Skin epidermis (tissue), 12 donors: ENCODE results near the gene PRKG1.

Experiments
- H3K27ac ChIP-seq, 21 experiments: fragments of 200-600 bp; sonication (generic) in 11 of 21; one replicate each; pipeline ENCODE4 v1.5.0; 2020; ENCODE audit warnings: mild to moderate bottlenecking in 3 of 21, inconsistent platforms in 2 of 21, moderate library complexity in 2 of 21
- H3K4me3 ChIP-seq, 7 experiments: fragments of 200-600 bp; sonication (generic) in 2 of 7; one replicate each; pipeline ENCODE4 v1.5.0; 2020; ENCODE audit warnings: inconsistent platforms in 2 of 7, mild to moderate bottlenecking in 2 of 7, moderate library complexity in 1 of 7

The PRKG1 gene

DNA sequence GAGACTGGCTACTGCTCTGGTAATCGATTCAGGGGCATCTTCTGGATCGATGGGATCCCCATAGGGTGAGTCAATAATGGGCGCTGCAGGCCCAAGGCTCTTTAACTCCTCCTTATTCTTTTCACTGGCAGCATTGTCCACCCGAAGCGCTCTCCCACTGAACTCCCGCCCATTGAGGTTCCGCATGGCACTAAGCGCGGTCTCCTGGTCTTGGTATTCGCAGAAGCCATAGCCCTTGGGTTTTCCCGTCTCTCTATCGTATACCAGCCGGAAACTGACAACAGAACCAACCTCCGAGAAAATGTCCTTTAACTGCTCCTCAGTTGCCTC lies 624.8 kb downstream of the PRKG1 start:
- H3K4me3 ChIP-seq: peak overlapping the region; percentile 60 to 91 (median 73)
- H3K27ac ChIP-seq: peak overlapping the region; percentile 77 to 100 (median 97)

DNA sequence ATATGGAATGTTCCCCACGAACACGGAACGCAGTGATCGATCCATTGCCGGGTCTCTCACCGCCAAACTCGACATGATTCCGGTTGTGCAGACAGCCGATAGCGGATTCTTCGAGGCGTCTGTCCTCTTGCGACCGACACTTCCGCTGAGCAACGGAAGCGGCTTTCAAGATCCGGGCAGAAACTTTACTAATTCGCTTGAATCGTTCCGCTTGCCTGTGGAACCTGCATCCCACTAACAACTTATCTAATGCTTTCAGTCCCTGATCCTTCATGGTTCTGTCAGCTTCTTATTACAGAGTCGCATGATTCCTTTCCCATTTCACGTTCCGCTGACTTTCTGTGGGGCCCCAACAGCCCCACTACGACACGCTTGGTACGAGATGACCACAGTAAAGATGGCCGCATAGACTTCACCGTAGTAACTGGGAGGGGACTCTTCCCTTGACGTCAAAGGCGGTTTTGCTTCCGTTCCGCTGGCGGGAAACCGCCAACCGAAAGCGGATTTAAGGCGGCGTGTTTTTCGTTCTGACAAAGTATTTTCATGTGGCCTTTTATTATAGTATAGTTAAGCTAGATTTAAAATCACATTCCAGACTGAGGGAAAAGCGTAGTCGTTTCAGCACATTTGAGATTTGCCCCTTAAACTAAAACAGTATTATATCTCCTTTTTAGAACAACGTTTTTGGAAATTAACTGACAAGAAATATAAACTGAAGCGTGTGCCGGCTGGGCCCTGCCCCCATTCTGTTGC lies 625.4 kb downstream of the PRKG1 start, which contains the start of gene CSTF2T:
Gene CSTF2T, minus strand, starts transcription at position 121 of the 753 bp plus-strand sequence. Its CDS starts 46 bp downstream, at position 75.
- Histone ChIP-seq H3K27ac (peak within 1 kb of the TSS; percentile 77 to 100 (median 97)), H3K4me3 (peak within 1 kb of the TSS; percentile 60 to 91 (median 73))

DNA sequence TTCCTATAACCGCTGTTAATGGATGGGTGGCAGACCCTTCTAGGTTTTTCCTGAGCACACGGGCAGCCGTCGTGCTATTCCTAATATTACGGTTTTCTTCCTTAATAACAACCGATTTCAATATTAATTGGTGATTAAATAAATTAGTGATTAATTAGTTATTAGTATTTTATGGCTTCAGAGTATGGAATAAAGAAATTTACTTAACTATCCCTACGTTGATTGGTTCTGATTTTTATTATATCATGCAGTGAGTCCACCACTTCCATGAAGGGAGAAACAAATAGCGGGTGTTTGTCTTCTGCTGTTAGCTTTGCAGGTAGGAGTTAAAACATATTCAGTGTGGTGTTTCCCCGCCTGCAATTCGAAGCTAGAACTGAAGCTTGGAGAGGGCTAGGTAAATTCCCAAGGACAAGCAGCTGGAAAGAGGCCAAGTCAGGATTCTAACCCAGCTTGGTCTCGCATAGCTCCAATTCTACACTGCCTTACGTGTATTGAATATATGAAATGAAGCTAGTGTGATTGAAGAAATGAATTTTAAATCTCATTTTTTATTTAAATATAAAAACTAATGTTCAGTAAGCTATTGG lies 626.0 kb downstream of the PRKG1 start:
- Histone ChIP-seq H3K27ac (peak overlapping the region in 20 of 21 experiments; percentile 82 to 100 (median 98)), H3K4me3 (peak overlapping the region; percentile 60 to 91 (median 73))

DNA sequence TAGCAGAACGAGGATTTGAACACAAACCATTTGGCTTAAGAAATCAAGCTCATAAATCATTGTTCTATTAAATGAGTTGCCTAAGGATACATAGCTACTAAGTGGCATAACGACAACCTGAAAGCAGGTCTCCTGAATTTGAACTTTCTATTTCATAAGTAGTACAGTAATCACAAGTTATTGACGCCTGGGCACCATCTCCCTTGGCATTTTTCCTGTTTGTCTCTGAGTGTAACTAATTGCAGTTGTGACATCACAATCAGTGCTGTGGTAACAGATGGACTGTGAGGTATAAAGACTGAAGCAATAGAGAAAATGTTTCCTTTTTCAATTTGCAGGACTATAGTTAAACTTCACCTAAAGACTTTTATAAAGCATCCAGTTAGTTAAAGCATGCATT lies 631.5 kb downstream of the PRKG1 start:
- Histone ChIP-seq H3K4me3 (no peak overlapping the region), H3K27ac (no peak overlapping the region)

DNA sequence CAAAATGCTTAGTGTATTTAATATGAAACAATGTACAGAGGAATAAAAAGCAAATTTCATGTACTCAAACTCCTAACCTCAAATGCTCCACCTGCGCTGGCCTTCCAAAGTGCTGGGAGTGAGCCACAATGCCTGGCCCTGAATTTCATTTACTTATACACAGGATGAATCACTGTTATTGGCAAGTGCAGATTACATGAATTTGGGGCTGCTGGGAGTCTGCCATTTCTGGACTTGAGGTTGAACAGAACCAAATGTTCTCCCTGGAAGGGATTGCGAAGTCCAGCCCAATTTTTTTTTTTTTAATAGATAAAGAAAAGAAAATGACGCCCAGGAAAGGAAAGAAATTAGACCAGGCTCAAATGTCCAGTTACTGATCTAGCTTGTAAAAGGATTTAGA lies 631.9 kb downstream of the PRKG1 start:
- H3K27ac ChIP-seq: peak overlapping the region in 1 of 21 experiments; percentile 34
- no peak overlapping the region for H3K4me3 ChIP-seq

DNA sequence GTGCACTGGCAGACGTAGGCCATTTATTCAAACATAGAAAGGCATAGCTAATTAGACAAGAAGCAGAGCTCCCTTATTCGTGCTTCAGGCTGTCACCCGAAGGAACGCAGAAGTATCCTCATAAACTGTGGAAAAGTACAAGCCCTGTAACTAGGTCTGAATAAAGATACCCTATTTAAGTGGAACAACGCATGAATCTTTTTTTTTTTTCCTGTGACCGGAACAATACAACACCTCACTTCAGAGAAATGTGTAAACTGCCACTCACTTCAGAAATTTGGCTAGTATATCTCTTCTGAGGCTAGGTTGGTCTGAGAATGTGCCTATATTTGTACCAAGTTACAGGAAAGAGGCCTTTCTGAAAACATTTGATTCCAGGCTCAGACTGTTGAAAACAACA lies 633.1 kb downstream of the PRKG1 start:
- H3K4me3 ChIP-seq: no peak overlapping the region
- peak overlapping the region in 1 of 21 experiments; percentile 40 for H3K27ac ChIP-seq

DNA sequence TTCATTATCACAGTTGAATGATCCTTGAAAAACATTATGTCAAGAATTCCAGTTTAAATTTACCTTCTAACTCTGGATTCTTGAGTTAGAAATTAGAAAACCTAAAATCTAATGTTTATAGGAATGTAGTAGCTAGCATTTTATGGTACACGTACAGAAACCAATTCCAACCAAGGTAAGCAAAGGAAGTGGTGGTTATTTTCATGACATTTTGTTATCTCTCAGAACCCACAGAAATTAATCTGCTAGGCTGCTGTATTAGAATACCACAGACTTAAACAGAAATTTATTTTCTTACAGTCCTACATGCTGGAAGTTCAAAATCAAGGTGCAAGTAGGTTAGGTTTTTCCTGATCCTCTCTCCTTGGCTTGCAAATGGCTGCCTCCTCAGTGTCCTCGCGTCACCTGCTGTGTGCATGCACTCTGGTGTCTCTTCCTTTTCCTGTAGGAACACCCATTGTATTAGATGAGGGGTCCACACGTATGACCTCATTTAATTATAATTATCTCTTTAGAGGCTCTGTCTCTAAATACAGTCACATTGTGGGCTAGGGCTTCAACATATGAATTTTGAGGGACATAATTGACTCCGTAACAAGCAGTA lies 633.6 kb downstream of the PRKG1 start:
- Histone ChIP-seq H3K27ac (peak overlapping the region in 1 of 21 experiments; percentile 40), H3K4me3 (no peak overlapping the region)

DNA sequence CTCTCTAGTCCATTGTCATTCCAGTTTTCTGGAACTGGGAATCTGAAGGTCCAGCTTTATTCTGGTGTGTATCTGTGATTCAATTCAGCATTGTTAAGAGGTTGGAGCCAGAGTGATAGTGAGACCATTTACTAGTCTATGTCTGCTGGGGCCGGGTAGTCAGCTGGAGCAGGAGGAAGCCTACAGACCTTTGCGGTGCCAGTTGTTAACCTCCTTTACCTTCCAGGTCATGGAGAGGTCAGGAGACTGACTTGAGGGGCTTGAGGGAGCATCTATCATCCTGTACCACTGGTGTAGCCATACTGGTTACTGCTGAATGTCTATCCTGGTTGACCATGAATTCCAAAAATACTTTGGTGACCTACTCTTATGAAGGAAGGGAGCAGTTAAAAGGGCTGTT lies 634.3 kb downstream of the PRKG1 start:
- Histone ChIP-seq H3K4me3 (no peak overlapping the region), H3K27ac (no peak overlapping the region)

DNA sequence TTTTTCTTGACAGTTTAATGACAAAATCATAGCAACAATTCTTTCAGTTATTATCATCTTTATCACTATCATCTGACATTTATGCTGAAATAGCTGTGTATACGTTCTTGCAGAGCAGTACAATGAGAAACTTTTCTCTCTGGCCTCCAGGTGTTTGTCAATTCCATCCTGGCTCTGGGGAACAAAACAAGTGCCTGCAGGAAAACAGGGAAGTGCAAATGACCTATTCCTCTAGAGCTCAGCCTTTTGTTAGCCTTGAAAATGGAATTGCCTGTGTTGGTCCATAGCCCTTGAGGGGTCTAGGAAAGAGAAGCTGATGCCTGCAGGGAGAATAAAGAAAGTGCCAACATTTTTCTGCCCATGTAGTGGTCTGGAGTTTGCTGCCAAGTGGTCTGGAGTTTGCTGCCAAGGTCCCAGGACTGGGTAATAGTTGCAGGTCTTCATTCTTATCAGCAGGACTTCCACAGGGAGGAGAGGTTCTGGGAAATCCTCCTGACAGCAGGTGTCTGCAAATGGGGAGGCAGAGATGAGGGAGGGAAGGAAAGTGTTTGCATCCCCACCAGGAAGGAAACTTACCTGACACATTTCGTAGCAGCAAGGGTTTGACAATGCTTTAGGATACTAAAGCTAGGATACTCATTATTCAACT lies 635.2 kb downstream of the PRKG1 start:
- H3K4me3 ChIP-seq: no peak overlapping the region
- H3K27ac ChIP-seq: no peak overlapping the region

DNA sequence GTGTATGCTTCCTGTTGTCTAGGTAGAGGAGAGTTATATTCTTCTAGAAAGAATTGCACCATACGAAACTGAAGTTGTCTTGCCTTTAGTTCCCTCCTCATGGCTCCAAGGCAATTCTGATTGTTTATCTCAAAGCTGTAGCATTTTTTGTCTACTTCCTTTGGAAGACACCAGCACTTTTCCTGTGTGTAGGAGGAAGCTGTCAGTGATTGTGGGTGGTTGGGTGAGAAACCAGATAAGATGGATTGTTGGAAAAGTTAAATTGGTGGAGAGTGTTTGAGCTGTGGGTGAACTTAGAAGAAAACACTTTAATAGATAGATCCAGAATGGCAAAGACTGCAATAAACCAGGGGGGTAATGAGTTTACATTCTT lies 637.2 kb downstream of the PRKG1 start:
- no peak overlapping the region for H3K4me3 ChIP-seq
- H3K27ac ChIP-seq: no peak overlapping the region

DNA sequence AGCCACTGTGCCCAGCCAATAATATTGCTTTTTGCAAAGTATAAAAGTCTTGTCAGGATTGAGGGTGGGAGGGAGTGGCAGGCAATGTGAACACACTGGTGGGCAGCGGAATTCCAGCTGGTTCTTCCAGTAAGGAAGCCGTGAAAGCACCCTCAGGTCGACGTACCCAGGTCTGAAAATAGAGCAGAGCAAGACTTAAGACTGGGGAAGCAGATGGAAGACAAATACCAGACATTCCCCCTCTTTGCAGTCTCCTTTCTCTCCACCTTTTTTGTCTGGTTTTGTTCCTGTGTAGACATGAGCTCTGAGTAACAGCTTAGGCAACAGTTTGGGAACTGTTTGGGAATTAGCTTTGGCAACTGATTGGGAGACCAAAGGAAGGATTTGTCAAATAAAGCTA lies 642.7 kb downstream of the PRKG1 start:
- Histone ChIP-seq H3K27ac (no peak overlapping the region), H3K4me3 (no peak overlapping the region)

DNA sequence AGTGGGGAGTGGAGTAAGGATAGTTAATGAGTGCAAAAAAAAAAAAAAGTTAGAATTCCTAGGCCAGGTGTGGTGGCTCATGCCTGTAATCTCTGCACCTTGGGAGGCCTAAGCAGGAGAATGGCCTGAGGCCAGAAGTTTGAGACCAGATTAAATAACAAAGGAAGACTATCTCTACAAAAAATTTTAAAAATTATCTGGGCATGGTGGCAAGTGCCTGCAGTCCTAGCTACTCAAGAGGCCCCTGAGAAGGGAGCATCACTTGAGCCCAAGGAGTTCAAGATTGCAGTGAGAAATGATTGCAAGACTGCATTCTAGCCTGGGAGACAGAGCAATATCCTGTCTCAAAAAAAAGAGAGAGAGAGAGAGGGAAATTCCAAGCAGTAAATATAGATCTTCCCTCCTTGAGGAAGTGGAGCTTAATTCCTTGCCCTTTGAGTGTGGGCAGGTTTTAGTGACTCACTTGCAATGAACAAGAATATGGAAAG lies 644.6 kb downstream of the PRKG1 start:
- Histone ChIP-seq H3K4me3 (no peak overlapping the region), H3K27ac (no peak overlapping the region)

DNA sequence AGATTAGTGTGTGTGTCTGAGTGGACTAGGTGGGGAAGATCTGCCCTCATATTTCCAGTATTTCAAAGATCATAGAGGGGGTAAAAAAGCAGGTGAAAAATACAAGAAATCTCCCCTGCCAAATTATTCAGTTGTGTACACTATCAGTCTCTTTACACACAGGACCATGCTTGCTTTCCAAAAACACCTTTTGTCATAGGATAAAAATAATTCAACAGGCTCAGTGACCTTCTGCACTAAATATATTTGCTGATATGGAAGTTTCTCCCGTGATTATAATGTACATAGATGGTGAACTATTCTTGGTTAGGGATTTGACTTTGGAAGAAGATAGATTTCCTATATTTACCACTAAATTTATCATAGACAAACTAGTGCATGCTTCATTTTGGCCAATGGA lies 649.8 kb downstream of the PRKG1 start:
- H3K4me3 ChIP-seq: no peak overlapping the region
- no peak overlapping the region for H3K27ac ChIP-seq

DNA sequence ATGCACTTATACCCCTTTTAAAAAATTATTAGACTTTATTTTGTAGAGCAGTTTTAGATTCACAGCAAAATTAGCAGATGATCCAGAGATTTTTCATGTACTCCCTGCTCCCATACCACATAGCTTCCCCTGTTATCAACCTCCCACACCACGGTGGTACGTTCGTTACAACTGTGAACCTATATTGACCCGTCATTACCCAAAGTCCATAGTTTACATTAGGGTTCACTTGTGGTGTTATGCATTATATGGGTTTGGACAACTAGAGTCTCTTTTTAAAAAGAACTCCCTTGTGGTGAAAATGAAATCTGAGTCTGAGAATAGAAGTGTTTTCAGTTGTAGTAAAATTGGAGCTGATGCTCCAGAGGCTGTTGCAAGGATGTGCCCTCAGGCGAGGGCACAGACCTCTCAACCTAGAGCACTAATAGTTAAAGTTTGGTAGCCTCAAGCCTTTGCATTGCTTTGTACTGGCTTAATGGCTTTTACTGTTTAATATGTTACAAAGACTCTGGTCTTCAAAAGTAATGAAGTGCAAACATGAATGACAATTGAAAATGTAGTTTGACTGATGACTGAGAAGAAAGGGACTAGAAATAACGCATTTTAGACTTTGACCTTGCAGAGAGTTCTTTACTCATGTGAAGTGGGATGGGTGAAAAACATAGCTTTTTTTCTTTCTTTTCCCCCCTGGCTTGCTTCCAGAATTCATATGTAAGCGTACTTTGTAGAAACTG lies 655.7 kb downstream of the PRKG1 start:
- Histone ChIP-seq H3K27ac (no peak overlapping the region), H3K4me3 (no peak overlapping the region)

DNA sequence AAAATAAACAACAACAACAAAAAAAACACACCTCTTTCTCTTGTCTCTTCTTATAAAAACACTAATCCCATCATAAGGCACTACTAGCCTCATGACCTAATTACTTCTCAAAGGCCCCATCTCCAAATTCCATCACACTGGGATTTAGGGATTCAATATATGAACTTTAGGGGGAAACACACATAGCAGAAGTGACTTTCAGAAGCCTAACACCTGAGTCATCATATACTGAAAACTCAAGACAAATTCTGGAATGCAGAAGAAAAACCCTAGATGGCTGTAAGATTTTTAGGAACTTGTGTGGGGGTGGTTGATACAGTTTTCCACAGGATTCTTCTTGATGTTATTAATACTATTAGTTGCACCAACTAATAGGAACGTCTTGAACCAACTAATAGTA lies 658.8 kb downstream of the PRKG1 start:
- Histone ChIP-seq H3K4me3 (no peak overlapping the region), H3K27ac (no peak overlapping the region)

DNA sequence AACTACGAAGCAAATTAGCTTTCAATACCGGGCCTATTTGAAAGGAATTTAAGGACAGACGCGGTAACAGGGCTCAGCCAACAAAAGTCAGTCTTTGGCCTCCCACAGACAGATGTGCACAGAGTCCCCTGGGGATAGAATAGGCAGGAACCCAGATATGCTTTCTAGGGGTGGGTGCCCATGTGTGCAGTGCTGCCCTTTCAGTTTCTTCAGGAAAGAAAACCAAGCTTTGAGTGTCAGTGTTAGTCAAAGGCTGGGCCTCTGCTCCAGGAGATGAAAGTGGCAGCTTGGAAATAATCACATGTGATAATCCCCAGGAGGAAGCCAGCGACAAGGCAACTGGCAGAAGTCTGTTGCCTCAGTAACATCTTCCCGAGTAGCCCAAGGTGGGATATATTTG lies 668.9 kb downstream of the PRKG1 start:
- no peak overlapping the region for H3K4me3 ChIP-seq
- H3K27ac ChIP-seq: no peak overlapping the region

DNA sequence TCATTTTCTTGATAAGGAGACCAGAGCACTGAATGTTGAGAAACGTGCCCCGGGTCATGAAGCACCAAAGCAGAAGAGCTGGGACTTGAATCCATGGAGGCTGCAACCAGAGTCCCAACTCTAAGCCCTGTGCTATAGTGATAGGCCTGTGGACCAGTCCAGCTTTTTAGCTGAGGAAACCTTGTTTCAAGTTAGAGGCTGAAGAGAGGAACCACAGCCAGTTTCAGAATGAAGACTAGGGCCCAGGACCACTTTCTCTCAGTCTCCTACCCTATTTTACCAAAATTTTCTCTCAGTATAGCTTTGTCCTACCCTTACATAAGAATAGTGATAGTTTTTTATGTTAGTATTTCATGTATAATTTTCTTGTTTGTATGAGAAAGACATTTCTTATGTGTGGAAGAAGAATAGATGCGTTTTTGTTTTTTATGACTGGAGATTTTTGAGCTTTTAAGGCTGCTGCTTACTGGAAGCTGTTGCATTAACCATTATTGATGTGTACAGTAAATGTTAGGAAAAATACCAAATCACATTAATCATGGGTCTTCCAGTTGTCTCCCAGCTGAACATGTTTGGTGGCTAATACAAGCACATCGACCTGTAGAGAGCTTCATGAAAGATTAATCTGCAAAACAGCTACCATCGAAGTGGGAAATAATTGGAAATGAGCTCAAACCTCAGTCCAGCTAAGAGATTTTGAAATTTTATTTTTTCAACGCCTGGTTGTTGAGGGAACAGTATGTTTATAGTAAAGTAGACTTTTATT lies 670.1 kb downstream of the PRKG1 start:
- H3K27ac ChIP-seq: no peak overlapping the region

DNA sequence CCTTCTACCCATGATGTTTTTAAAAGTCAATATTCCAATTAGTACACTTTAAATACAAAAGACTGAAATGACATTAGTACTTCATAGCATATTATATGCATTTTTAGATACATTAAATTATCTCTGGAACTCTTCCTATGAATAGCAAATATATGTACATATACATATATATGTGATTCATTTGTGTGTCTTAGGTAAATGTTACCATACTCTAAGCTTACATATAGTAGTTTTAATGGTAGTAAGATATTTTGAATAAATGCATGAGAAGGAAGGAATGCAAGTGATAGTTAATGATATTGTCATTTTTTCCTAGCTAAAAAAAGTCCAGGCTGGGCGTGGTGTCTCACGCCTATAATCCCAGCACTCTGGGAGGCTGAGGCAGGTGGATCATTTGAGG lies 671.1 kb downstream of the PRKG1 start:
- Histone ChIP-seq H3K4me3 (no peak overlapping the region), H3K27ac (no peak overlapping the region)

More for the DNA sequence above, 670.1 kb downstream of the PRKG1 start:
- H3K4me3 ChIP-seq: no peak overlapping the region

DNA sequence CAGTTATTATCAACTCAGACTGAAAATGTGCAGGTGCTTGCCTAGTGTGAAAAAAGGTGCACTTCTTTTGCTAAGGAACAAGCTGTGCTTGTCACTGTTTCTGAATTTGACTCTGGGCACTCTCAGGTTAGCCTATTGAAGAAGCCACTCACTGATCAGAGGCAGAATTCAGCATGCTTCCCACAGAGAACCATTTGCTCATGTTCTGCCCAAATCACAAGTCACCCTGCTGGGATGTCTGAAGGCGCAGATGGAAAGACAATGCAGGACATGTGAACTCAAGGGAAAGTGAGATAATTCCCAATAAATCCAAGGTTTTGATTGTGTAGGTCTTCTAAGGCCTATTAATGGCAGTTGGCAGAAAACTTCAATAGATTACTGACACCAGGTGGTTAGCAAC lies 672.9 kb downstream of the PRKG1 start:
- H3K4me3 ChIP-seq: no peak overlapping the region
- H3K27ac ChIP-seq: no peak overlapping the region
